Neutrophil (primary cell): ENCODE data around the gene SLC35A5.

Experiments used
- H3K27ac ChIP-seq: fragments of 200-600 bp; sonication (generic); 2 replicates; pipeline ENCODE4 v1.5.1; 2016; ENCODE audit warnings: mild to moderate bottlenecking, moderate library complexity
- H3K27me3 ChIP-seq: fragments of 200-600 bp; sonication (generic); 2 replicates; pipeline ENCODE4 v1.6.0; 2016; ENCODE audit warnings: mild to moderate bottlenecking
- H3K36me3 ChIP-seq: fragments of 200-600 bp; sonication (generic); 2 replicates; pipeline ENCODE4 v1.5.1; 2017
- H3K4me1 ChIP-seq, 2 experiments: fragments of 200-600 bp in 1 of 2; sonication (generic) in 1 of 2; 1 replicate in 1 of 2; 2 replicates in 1 of 2; pipeline versions ENCODE4 v1.5.1 to v1.6.1; 2013 to 2016; ENCODE audit warnings: low read depth in 1 of 2, low read length in 1 of 2, mild to moderate bottlenecking in 1 of 2, moderate library complexity in 1 of 2; ENCODE audit not compliant: control insufficient read depth in 1 of 2, insufficient read depth in 1 of 2
- H3K4me3 ChIP-seq, 2 experiments: fragments of 200-600 bp in 1 of 2; sonication (generic) in 1 of 2; 1 replicate in 1 of 2; 2 replicates in 1 of 2; pipeline ENCODE4 v1.5.1; 2013 to 2016; ENCODE audit warnings: low read depth in 1 of 2, low read length in 1 of 2, mild to moderate bottlenecking in 1 of 2, moderate library complexity in 1 of 2
- H3K9me3 ChIP-seq: fragments of 200-600 bp; sonication (generic); 2 replicates; pipeline ENCODE4 v1.5.1; 2016
- TF ChIP-seq, protein P1 (sequence below): fragments of 200-600 bp; sonication (generic); IDR thresholded peaks from 2 replicates; pipeline ENCODE4 v1.5.1; 2016; ENCODE audit warnings: antibody characterized with exemption

The SLC35A5 gene

DNA sequence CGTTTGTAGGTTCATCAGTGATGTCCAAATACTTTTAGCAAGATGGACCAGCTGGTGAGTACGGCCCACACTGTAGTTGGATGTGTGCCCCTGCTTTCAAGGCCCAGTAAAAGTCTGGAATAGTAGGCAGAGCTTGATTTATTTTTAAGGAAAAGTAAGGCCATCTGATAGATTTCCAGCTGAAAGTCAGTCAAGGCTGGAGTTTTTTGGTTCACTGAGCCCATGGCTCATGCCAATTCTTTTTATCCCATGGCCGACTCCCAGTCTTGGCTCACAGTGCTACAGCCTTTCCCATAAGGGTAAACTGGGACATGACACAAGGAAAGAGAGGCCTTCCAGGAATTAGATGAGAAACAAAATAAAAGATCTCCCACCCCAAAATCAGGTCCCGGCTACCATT, 65.6 kb downstream of the SLC35A5 start:
- Histone ChIP-seq H3K27ac (no peak overlapping the region), H3K4me3 (no peak overlapping the region), H3K9me3 (no peaks in the 10 kb centered on the region), H3K27me3 (no peaks in the 10 kb centered on the region), H3K36me3 (no peaks in the 10 kb centered on the region), H3K4me1 (no peaks in the 10 kb centered on the region)
- TF ChIP-seq, protein P1, sequence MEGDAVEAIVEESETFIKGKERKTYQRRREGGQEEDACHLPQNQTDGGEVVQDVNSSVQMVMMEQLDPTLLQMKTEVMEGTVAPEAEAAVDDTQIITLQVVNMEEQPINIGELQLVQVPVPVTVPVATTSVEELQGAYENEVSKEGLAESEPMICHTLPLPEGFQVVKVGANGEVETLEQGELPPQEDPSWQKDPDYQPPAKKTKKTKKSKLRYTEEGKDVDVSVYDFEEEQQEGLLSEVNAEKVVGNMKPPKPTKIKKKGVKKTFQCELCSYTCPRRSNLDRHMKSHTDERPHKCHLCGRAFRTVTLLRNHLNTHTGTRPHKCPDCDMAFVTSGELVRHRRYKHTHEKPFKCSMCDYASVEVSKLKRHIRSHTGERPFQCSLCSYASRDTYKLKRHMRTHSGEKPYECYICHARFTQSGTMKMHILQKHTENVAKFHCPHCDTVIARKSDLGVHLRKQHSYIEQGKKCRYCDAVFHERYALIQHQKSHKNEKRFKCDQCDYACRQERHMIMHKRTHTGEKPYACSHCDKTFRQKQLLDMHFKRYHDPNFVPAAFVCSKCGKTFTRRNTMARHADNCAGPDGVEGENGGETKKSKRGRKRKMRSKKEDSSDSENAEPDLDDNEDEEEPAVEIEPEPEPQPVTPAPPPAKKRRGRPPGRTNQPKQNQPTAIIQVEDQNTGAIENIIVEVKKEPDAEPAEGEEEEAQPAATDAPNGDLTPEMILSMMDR = no peak

DNA sequence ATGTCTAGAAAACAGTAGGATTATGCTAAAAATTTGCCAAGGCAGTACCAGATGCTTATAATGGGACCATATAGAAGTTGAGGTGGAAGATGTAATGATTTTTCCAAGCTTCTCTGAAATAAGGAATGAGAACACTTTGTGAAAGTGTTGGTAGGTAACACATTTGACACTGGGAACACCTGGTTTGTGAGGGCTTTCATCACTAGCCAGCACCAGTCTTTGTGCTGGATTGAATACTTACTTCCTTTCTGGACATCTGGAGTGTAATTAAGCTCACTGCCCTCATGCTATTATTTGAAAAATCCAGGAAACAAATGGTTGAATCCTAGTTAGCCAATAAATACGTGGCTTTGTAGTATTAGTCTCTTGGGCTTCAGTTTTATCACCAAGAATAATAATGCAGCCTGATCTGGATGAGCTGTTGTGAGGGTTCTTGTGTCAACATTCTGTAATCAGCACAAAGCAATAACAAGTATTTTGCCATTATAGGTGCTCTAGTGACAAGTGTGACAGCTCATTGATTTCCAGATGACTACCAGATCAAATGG, 66.1 kb downstream of the SLC35A5 start:
- H3K27ac ChIP-seq = no peak overlapping the region
- H3K9me3 ChIP-seq = no peaks in the 10 kb centered on the region
- no peaks in the 10 kb centered on the region for H3K4me1 ChIP-seq
- TF ChIP-seq, protein P1 = no peak
- H3K4me3 ChIP-seq = no peak overlapping the region
- no peaks in the 10 kb centered on the region for H3K27me3 ChIP-seq
- H3K36me3 ChIP-seq = no peaks in the 10 kb centered on the region

DNA sequence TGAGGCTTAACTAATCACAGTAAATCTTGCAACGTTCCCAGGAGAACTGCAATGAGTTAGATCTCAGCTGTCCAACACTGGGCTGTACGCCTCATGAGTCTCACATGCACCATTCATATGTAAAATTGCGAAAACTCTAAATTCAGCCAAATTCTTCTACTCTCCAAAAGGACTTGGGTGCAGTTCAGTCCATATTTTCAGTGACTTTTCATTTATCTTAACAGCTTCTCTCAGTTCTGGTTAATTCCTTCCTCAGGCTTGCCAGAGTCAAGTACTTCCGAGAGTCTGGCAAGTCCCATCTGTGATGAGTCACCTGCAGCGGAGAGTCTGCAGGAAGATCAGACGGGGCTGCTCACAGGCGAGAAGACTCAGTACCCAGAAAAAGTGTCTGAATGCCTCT, 67.6 kb downstream of the SLC35A5 start:
- no peaks in the 10 kb centered on the region for H3K27me3 ChIP-seq
- no peak overlapping the region for H3K27ac ChIP-seq
- H3K4me3 ChIP-seq = no peak overlapping the region
- H3K9me3 ChIP-seq = no peaks in the 10 kb centered on the region
- no peaks in the 10 kb centered on the region for H3K4me1 ChIP-seq
- no peaks in the 10 kb centered on the region for H3K36me3 ChIP-seq
- TF ChIP-seq, protein P1 = no peak

DNA sequence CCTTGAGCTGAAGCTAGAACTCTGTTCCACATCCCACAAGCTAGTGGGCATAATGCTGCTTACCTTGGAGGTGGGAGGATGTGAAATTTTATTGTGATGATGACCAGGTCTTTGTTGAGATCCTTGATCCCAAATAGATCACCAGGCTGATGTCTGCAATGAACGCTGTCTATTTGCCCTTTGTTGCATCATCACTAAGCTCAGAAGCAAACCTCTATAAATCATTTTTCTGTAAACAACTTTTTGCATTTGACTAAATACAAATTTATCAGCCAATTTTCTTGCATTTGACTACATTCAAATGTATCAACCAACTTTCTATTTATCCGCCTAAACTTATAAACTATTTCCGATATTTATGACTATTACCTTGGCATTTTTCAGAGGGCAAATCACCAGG, 69.4 kb downstream of the SLC35A5 start:
- Histone ChIP-seq H3K27ac (no peak overlapping the region), H3K36me3 (no peaks in the 10 kb centered on the region), H3K9me3 (no peaks in the 10 kb centered on the region), H3K4me1 (no peaks in the 10 kb centered on the region), H3K27me3 (no peaks in the 10 kb centered on the region), H3K4me3 (no peak overlapping the region)
- TF ChIP-seq, protein P1 = no peak

DNA sequence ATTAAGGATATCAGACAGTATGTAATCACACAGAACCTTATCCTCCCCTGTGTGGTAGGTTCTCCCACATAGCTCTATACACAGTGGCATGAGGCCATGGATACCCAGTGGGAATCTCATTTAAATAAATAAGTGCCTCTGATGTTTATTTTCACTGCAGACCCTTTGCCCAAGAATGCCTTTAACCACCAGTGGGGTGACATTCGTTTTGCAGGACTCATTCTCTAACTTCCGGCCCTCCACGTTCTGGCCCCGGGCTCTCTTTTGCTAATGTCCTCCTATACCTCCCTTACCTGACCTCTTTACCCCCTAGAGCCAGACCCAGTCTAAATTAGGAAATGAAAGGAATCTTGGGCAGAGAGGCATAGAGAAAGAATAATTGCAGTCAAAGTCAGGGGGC, 70.8 kb downstream of the SLC35A5 start:
- Histone ChIP-seq H3K27me3 (no peaks in the 10 kb centered on the region), H3K36me3 (no peaks in the 10 kb centered on the region), H3K9me3 (no peaks in the 10 kb centered on the region), H3K27ac (no peak overlapping the region), H3K4me3 (no peak overlapping the region), H3K4me1 (no peaks in the 10 kb centered on the region)
- TF ChIP-seq, protein P1 = no peak

DNA sequence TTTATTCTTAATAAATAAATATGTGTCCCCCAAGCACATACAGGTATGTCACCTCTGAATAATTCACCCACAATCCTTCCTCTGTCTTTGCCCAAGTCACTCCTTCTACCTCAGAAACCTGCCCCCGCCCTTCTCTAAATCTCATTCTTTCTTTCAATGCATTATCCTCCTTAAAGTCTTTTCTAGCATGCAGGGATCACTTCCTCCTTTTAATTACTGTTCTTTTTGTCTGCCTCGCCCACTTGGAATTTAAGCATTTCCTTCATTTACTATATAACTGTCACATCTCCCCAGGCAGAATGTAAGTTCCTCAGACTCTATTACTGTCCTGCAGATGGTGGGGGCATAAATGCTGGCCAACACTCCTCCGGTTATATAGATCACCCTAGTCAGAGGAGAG, 71.3 kb downstream of the SLC35A5 start:
- Histone ChIP-seq H3K27me3 (no peaks in the 10 kb centered on the region), H3K36me3 (no peaks in the 10 kb centered on the region), H3K9me3 (no peaks in the 10 kb centered on the region), H3K4me3 (no peak overlapping the region), H3K4me1 (no peaks in the 10 kb centered on the region), H3K27ac (no peak overlapping the region)
- TF ChIP-seq, protein P1 = no peak
